ENCODE measurements around the gene WNT9A.

The WNT9A gene

DNA sequence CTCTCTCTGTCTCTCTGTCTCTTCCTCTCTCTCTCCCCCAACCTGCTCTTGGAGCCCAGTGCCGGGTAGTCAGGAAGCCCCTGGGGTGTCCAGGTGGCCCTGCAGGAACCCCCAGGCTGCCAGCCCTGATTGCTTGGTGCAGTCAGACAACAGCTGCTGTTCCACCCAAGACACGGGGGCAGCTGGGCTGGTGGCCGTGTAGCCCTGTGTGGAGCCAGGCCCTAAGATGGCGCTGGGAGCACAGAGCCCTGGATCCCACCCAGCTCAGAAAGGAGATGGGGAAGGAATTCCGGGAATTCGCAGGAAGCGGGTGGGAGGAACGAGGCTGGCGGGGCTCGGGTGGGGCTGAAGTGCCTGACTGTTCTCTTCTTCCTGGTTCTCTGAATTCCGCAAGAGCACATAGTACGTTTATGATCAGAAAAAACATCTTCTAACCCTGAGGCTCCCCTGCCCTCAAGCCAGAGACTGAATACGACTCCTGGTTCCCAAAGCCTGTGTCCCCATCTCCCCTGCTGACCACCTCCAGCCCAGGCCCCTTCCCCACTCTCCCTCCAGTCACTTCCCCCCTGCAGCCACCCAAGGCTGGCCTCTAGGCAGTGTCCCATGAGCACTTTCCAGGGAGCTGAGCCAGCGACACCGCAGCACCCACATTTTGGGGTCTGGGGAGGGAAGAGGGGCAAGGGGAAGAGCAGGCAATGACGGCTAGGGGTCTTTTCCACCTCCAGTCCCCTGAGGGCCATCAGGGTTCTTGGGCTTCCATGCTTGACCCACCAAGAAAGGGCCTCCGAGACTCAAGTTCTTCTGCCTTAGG lies 55.0 kb downstream of the WNT9A start:
- TF ChIP-seq, protein P1, sequence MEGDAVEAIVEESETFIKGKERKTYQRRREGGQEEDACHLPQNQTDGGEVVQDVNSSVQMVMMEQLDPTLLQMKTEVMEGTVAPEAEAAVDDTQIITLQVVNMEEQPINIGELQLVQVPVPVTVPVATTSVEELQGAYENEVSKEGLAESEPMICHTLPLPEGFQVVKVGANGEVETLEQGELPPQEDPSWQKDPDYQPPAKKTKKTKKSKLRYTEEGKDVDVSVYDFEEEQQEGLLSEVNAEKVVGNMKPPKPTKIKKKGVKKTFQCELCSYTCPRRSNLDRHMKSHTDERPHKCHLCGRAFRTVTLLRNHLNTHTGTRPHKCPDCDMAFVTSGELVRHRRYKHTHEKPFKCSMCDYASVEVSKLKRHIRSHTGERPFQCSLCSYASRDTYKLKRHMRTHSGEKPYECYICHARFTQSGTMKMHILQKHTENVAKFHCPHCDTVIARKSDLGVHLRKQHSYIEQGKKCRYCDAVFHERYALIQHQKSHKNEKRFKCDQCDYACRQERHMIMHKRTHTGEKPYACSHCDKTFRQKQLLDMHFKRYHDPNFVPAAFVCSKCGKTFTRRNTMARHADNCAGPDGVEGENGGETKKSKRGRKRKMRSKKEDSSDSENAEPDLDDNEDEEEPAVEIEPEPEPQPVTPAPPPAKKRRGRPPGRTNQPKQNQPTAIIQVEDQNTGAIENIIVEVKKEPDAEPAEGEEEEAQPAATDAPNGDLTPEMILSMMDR (IDR thresholded peaks at IDR 0.05; ENCODE audit: insufficient read depth, low read length): no peak
- TF ChIP-seq SPI1 (IDR thresholded peaks at IDR 0.05; ENCODE audit: borderline replicate concordance, low read depth) (no peak), GABPA (IDR thresholded peaks at IDR 0.05; ENCODE audit: low read depth) (no peak), POLR2AphosphoS5 (IDR thresholded peaks at IDR 0.05; ENCODE audit: low read depth) (no peak)
- TF ChIP-seq, protein P2, sequence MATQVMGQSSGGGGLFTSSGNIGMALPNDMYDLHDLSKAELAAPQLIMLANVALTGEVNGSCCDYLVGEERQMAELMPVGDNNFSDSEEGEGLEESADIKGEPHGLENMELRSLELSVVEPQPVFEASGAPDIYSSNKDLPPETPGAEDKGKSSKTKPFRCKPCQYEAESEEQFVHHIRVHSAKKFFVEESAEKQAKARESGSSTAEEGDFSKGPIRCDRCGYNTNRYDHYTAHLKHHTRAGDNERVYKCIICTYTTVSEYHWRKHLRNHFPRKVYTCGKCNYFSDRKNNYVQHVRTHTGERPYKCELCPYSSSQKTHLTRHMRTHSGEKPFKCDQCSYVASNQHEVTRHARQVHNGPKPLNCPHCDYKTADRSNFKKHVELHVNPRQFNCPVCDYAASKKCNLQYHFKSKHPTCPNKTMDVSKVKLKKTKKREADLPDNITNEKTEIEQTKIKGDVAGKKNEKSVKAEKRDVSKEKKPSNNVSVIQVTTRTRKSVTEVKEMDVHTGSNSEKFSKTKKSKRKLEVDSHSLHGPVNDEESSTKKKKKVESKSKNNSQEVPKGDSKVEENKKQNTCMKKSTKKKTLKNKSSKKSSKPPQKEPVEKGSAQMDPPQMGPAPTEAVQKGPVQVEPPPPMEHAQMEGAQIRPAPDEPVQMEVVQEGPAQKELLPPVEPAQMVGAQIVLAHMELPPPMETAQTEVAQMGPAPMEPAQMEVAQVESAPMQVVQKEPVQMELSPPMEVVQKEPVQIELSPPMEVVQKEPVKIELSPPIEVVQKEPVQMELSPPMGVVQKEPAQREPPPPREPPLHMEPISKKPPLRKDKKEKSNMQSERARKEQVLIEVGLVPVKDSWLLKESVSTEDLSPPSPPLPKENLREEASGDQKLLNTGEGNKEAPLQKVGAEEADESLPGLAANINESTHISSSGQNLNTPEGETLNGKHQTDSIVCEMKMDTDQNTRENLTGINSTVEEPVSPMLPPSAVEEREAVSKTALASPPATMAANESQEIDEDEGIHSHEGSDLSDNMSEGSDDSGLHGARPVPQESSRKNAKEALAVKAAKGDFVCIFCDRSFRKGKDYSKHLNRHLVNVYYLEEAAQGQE (IDR thresholded peaks at IDR 0.05; ENCODE audit: insufficient replicate concordance, low read depth): no peak
- DNase-seq (ENCODE audit: low read depth in 1 of 2, low spot score in 1 of 2): no peak
- H3K27me3 ChIP-seq (ENCODE audit: insufficient read depth, poor library complexity, severe bottlenecking): no peaks in the 10 kb centered on the region

DNA sequence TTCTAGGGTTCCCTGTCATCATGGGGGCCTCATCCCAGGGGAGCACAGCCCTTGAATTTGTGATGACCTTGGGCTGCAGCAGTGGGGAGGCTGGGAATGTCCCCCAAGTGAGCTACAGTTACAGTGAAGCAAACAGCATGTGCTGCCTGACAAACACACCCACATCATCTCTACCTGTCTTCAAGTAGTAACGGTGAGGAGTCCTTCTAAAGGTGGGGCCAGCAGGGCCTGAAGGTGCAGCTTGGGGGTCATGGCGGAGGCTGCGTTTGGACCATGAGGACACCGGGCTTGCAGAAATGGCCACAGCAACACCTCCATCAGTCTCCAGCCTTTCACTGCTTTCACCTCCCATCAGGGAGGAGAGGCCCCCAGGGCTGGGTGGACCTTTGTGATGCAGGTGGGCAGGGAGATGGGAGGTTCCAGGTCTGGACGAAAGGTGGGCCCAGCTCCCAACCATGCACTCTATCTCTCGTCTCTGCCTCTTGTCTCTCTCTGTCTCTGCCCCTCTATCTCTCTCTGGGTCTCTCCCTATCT lies 55.7 kb downstream of the WNT9A start:
- Histone ChIP-seq H3K4me3 (replicated peaks; ENCODE audit: insufficient read depth, low read length) (no peak overlapping the region), H3K27ac (replicated peaks) (no peak overlapping the region), H3K27me3 (ENCODE audit: insufficient read depth, poor library complexity, severe bottlenecking) (no peaks in the 10 kb centered on the region)
- TF ChIP-seq, protein P1 (IDR thresholded peaks at IDR 0.05; ENCODE audit: insufficient read depth, low read length): no peak
- TF ChIP-seq SPI1 (IDR thresholded peaks at IDR 0.05; ENCODE audit: borderline replicate concordance, low read depth) (no peak), GABPA (IDR thresholded peaks at IDR 0.05; ENCODE audit: low read depth) (no peak), POLR2AphosphoS5 (IDR thresholded peaks at IDR 0.05; ENCODE audit: low read depth) (no peak)
- TF ChIP-seq, protein P2 (IDR thresholded peaks at IDR 0.05; ENCODE audit: insufficient replicate concordance, low read depth): no peak
- no peak for DNase-seq (ENCODE audit: low read depth in 1 of 2, low spot score in 1 of 2)

More for the DNA sequence above, 55.0 kb downstream of the WNT9A start:
- Histone ChIP-seq H3K4me3 (replicated peaks; ENCODE audit: insufficient read depth, low read length) (no peak overlapping the region), H3K27ac (replicated peaks) (no peak overlapping the region)

DNA sequence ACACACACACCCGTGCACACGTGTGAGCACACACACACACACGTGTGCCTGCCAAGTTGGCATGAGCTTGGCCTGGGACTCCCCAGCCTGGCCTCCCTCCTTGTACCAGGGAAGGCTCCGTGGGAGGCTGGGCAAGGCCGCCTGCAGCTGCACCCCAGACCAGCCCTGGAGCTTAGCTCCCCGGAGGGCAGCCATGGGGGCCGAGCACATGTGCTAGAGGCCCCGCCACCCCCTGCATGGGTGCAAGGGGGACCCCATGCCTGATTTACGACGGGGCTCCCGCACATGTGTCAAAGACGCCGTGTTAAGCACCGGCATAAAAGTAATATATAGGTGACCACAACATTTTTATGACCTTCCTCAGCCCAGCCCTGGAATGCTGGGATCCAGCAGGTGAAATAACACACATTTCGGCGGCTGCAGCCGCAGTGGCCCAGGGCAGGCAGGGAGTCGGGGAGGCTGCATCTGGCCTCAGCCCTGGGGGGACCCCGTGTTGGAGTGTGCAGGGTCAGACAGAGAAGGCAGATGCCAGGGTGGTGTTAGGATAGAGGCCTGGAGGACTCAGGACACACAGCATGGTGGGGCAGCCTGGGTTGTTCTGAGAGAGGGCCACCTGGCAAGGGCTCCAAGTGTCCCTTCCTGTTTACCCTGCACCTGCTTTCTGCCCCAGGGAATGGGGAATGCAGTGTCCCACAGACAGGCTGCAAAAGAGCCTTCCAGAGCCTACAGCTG lies 56.3 kb downstream of the WNT9A start:
- TF ChIP-seq POLR2AphosphoS5 (IDR thresholded peaks at IDR 0.05; ENCODE audit: low read depth) (no peak), SPI1 (IDR thresholded peaks at IDR 0.05; ENCODE audit: borderline replicate concordance, low read depth) (no peak)
- Histone ChIP-seq H3K27me3 (ENCODE audit: insufficient read depth, poor library complexity, severe bottlenecking) (no peaks in the 10 kb centered on the region), H3K27ac (replicated peaks) (no peak overlapping the region), H3K4me3 (replicated peaks; ENCODE audit: insufficient read depth, low read length) (no peak overlapping the region)
- no peak for DNase-seq (ENCODE audit: low read depth in 1 of 2, low spot score in 1 of 2)
